H1 (cell line): ENCODE results near the gene ALOX15B.

Source experiments
- ASH2L ChIP-seq: fragments of 200-600, 300-600 bp; sonication (generic); IDR thresholded peaks from one replicate; pipeline ENCODE4 v1.7.1; 2017; ENCODE audit warnings: low read length
- CHD2 ChIP-seq: IDR thresholded peaks from 2 replicates; pipeline ENCODE4 v1.6.1; 2012; ENCODE audit warnings: low read length, improper control_type of control experiment
- CREB1 ChIP-seq: IDR thresholded peaks from 2 replicates; pipeline ENCODE4 v1.6.1; 2012; ENCODE audit warnings: inconsistent platforms
- CTCF ChIP-seq, 3 experiments: IDR thresholded peaks; 1 replicate in 2 of 3; 2 replicates in 1 of 3; pipeline versions ENCODE4 v1.5.1 to v1.6.1; 2011; ENCODE audit warnings: low read length in 3 of 3, mild to moderate bottlenecking in 3 of 3, inconsistent platforms in 2 of 3, low read depth in 1 of 3, moderate library complexity in 1 of 3; ENCODE audit not compliant: insufficient read depth in 1 of 3; ENCODE audit errors: control extremely low read depth in 1 of 3
- EGR1 ChIP-seq: IDR thresholded peaks from 2 replicates; pipeline ENCODE4 v1.6.1; 2011; ENCODE audit warnings: low read depth, low read length, borderline replicate concordance
- EP300 ChIP-seq, 2 experiments: IDR thresholded peaks; 1 replicate in 1 of 2; 2 replicates in 1 of 2; pipeline ENCODE4 v1.6.1; 2011 to 2012; ENCODE audit warnings: low read depth in 2 of 2, low read length in 2 of 2, mild to moderate bottlenecking in 2 of 2, borderline replicate concordance in 1 of 2, inconsistent platforms in 1 of 2, moderate library complexity in 1 of 2
- EZH2 ChIP-seq: fragments of 200-600 bp; sonication (generic); IDR thresholded peaks from 2 replicates; pipeline ENCODE4 v1.7.1; 2012; ENCODE audit warnings: low read depth, mild to moderate bottlenecking, moderate library complexity, low read length, inconsistent platforms; ENCODE audit not compliant: severe bottlenecking
- POLR2A ChIP-seq, 2 experiments: IDR thresholded peaks; 1 replicate in 1 of 2; 2 replicates in 1 of 2; pipeline ENCODE4 v1.6.1; 2011; ENCODE audit warnings: low read depth in 2 of 2, low read length in 2 of 2, mild to moderate bottlenecking in 2 of 2; ENCODE audit errors: control extremely low read depth in 1 of 2
- SRF ChIP-seq: IDR thresholded peaks from 2 replicates; pipeline ENCODE4 v1.6.1; 2011; ENCODE audit warnings: mild to moderate bottlenecking, low read depth, low read length, moderate library complexity

GRCh38 chr17:8087952-8088230, 49.0 kb downstream of the ALOX15B start:
- TF ChIP-seq CHD2, result no peak
- no peak for TF ChIP-seq SRF
- TF ChIP-seq CTCF (IDR thresholded peaks at IDR 0.05; ENCODE audit: control extremely low read depth in 1 of 3, insufficient read depth in 1 of 3, low read depth in 1 of 3, low read length in 3 of 3), result no peak
- TF ChIP-seq EGR1, result no peak
- TF ChIP-seq EZH2, result no peak
- TF ChIP-seq EP300 (IDR thresholded peaks at IDR 0.05; ENCODE audit: borderline replicate concordance in 1 of 2, low read depth in 2 of 2, low read length in 2 of 2), result no peak
- TF ChIP-seq CREB1, result no peak
- TF ChIP-seq POLR2A (IDR thresholded peaks at IDR 0.05; ENCODE audit: control extremely low read depth in 1 of 2, low read depth in 2 of 2, low read length in 2 of 2), result no peak
- TF ChIP-seq ASH2L, result no peak
